HG02588 (cell line): Measurements from ENCODE around the gene CLCN7.

Source experiments
- ATAC-seq: cut with Tn5 transposase; IDR thresholded peaks from one replicate; pipeline ENCODE4 v1.9.1; 2021; ENCODE audit warnings: mild to moderate bottlenecking, moderate library complexity; ENCODE audit not compliant: unreplicated experiment

Gene CLCN7

DNA sequence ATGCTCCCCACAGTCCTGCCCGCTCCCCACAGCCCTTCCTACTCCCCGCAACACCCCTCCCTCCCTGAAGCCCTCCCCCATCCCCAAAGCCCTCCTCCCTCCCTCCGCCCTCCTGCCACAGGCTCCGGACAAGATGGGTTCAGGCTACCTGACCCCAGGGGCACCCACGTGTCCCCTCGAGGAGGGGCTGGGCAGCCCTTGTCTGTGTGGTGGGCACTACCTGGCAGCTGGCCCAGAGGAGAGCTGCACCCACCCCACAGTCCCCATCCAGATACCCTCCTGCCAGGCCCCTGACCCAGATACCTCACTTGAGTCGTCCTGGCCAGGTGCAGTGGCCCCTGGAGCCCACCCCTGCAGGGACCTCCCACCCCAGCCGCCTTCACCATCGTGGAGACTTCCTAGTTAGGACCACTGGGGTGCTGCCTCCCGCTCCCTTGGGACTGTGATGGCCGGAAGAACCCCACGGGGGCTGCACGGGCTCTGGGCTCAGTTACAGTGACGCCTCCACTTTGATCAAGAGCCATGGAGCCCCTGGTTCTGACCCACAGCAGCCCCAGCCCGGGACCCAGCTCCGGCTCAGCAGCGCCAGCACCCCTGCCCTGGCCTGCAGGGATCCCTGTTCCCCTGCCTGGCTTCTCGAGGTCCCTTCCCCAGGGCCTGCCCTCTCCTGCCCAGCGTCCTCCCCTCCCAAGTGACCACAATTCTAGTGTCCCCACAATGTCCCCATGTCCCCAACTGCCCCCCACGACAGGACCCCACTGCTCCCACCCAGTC lies 43.1 kb downstream of the CLCN7 start:
- no peak for ATAC-seq

DNA sequence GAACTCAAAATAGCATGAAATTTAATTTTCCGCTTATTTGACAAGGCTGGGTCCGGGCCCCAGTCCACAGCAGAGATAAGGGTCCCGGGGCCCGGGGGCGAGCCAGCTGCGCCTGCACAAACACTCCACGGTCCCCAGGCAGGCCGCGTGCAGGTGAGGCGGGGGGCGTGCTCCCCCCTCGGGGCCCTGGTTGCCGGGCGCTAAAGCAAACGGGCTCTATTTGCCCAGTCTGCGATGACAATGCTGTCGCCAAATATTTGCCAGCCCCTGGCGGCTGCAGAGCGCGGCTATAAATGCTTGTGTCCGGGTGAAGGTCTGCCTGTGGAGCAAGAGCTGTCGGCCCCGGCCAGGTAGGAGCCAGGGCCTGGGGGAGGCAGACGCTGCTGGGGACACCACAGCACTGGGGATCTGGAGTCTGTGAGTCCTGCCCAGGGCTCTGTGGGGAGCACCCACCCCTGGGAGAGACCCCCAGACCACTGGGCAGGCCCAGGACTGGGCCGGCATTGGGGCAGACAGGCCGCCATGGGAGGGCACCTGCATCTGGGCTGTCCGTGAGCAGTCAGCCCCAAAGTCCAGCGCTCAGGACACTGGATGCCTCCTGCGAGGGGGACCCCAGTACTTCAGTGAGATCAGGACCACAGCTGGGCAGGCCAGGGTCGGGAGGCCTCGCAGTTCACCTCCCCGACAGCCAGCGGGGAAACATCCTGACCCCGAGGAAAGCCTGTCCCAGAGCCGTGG lies 43.9 kb downstream of the CLCN7 start, which contains the start of gene PERCC1:
TSS of gene PERCC1 (plus strand) at position 320 of the 738 bp plus-strand sequence. CDS start 1,516 bp downstream, outside the sequence.
- ATAC-seq, result no peak

DNA sequence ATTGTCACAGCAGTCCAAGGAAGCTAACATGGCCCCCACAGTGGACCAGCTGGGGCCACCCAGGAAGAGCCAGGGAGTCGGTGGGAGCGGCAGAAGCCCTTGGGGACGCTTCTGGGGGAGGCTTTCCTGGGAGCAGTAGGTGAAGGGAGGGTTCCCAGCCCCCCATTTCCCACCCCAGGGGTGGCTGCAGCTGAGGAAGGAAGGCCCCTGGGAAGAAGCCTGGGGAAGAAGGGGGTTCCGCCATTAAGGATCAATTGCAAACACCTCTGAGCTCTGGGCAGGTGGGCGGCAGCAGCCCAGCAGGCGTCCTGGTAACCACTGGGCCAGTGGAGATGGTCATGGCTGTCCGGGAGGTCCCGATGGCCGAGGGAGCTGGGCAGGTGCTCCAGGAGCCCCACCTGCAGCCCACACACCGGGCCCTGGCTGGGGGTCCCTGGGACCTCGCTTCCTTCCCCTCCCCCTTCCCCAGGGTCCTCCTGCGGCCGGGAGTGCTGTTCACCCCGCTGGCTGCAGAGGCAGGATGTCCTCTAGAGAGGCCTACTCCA lies 44.5 kb downstream of the CLCN7 start:
- no peak for ATAC-seq

- ATAC-seq, result no peak
Observed at GRCh38 chr16:1429631-1430030, 45.2 kb downstream of the CLCN7 start.

DNA sequence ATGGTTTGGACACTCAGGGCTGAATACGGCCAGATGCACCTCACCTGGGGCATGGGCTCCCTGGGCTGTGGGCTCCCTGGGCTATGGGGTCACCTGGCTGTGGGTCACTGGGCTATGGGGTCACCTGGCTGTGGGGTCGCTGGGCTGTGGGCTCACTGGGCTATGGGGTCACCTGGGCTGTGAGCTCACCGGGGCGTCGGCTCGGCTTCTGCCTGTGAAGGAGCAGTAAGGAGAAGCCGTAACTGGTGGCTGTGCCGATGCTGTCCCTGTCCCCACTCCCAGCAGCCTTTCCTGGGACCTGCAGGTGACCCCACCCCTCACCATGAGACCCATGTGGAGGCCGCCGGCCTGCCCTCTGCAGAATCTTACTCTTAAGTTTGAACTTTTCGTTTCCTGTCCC lies 45.8 kb downstream of the CLCN7 start:
- ATAC-seq, result no peak

- no peak for ATAC-seq
Observed at GRCh38 chr16:1428511-1428910, 46.3 kb downstream of the CLCN7 start.

DNA sequence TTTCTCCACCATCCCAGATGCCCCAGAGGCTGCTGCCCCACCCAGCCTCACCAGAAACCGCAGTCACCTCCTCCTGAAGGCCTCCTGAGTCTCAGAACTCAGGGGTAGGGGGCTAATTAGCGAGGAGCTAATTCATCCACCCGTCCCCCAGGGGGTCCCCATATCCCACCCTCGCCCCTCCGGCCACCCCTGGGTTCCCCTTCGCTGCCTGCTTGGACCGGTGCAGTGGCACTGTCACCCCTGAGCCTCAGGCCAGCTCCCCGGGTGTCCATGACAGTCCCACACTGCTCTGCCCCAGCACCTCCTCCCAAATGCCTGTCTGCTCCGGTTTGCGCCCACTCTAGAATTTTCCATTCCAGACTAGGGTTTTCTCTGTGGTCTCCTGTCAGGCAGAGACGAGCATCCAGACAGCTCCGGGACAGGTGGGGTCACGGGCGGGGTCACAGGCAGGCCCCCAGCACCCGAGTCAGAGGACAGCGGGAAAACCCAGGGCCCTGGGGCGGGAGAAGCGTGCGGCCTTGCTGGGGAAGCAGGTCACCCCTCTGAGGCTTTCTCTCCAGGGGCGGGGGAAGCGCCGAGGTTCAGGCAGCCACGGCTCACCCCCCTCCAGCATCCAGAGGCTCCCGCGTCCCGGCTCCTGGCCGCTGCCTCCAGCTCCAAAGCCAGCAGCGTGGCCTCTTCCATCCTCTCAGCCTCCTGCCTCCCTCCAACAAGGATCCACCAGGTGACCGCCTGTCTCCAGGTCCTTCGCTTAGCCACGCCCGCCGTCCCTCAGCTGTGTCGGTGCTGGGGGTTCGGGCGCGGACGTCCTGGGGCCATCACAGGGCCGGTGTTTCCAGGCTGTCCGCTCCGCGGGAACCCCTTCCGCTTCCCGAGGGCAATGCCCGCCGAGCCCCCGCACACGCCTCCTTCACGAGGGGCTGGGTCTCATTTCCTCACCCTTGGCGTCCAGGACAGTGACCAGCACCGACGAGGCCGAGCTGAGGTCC lies 47.1 kb downstream of the CLCN7 start:
- ATAC-seq, result no peak

GRCh38 chr16:1426734-1427471 lies 47.9 kb downstream of the CLCN7 start:
- ATAC-seq, result no peak

GRCh38 chr16:1425616-1426370 lies 49.0 kb downstream of the CLCN7 start:
- ATAC-seq, result no peak

GRCh38 chr16:1424028-1424427 lies 50.8 kb downstream of the CLCN7 start:
- ATAC-seq, result no peak

DNA sequence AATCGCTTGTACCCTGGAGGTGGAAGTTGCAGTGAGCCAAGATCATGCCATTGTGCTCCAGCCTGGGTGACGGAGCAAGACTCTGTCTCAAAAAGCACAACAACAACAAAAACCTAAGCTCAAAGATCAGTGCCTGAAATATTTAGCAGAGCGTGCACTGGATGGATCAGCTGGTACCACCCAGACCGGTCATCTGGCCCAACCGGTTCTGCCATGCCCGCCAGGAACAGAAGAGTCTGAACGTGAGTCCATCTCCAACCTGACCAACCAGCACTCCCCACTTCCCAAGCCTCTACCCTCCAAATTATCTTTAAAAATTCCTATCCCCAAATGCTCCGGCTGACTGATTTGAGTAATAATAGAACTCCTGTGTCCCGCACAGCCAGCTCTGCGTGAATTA lies 52.8 kb downstream of the CLCN7 start:
- ATAC-seq, result no peak

DNA sequence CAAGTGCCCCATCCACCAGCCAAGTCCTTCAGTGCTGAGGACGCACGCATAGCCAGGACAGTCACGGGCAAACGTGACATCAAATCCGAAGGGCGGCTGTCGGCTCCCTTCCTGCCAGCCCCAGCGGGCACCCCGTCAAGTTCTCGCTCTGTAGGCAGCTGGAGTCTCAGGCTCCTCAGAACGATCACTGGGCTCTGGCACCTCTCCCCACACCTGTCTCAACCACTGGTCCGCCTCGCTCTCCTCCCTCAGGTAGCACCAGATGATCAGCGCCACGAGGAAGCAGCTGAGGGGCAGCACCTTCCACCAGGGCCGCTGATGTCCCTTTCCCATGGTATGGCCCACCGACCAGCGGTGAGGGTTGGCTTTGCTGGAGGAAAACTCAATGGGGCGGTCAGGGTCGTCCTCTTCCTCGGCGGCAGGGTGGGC lies 54.7 kb downstream of the CLCN7 start:
- ATAC-seq, result peak; percentile 20

- ATAC-seq, result no peak
Observed at GRCh38 chr16:1416521-1416941, 58.3 kb downstream of the CLCN7 start.

- peak; percentile 40 for ATAC-seq
Observed at GRCh38 chr16:1414532-1415260, 60.1 kb downstream of the CLCN7 start, which contains the start of gene UNKL. Gene UNKL, minus strand, starts transcription at chr16:1414704. Its CDS starts 13 bp downstream, at chr16:1414691.

GRCh38 chr16:1413684-1414531 lies 60.9 kb downstream of the CLCN7 start:
- peak; percentile 35 for ATAC-seq

- ATAC-seq, result no peak
Observed at GRCh38 chr16:1412847-1413246, 62.0 kb downstream of the CLCN7 start.

GRCh38 chr16:1408171-1408837 lies 66.5 kb downstream of the CLCN7 start:
- peak; percentile 66 for ATAC-seq
